NCI-H2227 (cell line): Measurements from ENCODE around the gene NPFF.

Source experiments
- DNase-seq: peaks from one replicate; lab custom pipeline; 2025; ENCODE audit not compliant: unreplicated experiment; lab: John Stamatoyannopoulos, UW

NPFF gene

DNA sequence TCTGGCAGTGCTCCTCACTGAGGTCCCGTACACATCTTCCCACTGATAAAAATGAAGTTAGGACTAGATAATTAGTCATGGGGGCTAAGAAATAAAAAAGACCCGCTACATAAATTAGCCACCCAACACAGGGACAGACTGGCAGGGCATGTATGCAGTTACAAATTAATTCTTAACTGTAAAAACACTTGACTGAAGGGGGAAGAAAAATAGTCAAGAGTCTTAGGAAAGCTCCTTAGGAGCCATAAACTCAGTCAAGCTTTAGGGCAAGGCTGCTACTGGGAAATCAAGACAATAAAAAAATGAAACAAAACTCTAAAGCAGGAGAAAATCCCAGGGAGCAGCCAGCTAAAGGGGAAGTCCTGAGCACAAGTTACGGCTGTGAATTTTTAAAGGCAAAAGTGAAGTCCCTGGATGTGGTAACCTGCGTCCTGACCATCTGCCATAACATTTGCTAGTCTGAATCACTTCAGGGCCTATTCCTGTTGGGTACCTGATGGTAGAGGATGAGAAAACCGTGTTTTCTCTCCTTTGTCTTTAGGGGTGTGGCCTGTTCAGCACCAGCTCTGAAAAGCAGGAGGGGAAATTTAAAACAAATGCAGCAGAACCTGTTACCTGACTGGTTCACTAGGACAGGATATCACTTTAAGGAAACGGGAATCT, 7.5 kb upstream of the NPFF start:
- no peak for DNase-seq

DNA sequence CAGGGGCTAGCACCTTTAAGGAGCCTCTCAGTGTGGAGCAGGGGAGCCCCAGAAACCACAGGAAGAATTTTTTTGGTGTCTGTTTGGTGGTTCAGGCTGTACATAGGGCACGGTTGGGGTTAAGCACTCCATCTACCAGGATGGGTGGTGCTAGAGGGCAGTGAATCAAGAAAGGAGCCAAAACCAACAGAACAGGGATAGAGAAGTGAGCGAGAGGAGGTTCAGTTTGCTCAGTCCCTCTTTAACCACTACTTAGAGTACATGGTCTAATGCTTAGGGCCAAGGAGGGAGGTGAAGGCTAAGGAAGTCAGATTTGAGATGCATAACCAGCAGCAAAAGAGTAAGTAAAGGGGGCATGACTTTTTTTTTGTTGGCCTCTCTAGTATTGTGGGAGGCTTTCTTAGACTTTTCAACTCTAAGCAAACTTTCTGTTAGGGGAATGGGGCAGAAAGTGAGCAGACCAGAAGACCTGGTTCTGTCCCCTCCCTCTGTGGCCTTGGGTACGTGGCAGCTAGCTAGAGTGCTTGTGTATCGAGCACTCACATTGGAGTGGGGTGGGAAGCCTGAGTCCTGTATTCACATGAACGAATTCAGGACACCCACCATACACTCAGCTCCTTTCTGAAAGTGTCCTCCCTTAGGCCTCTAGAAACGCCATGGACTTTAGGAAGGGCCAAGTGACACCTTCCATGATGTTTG, 6.6 kb upstream of the NPFF start:
- DNase-seq = no peak

DNA sequence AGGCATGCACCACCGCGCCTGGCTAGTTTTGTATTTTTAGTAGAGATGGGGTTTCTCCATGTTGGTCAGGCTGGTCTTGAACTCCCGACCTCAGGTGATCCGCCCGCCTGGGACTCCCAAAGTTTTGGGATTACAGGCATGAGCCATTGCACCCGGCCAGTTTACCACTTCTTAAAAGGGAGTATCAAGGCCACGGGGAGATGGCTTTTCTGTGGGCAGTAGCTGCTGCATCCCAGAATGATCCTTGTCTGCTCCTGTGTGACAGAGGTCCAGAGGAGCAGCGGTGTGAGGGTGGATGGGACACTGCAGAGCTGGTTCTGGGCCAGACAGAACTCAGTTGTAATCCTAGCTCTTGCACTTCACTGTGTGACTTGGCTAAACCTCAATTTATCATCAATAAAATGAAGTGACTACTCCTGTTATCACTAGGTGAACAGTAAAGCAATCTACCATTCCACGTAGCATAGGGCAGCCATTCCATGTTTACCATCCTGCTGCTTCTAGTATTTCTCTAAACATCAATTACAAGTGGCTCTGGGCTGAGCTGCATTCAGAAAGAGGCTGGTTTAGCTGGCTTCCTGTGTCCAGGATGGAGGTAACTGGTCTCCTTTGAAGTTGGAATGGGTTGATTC, 3.0 kb upstream of the NPFF start:
- no peak for DNase-seq

GRCh38 chr12:53508534-53509170, 1.4 kb upstream of the NPFF start:
- DNase-seq = peak; percentile 85

- no peak for DNase-seq
Observed at GRCh38 chr12:53507603-53507885, 260 bp upstream of the NPFF start.

GRCh38 chr12:53506450-53506785, 866 bp downstream of the NPFF start:
- no peak for DNase-seq

- no peak for DNase-seq
Observed at GRCh38 chr12:53505555-53506449, 1.5 kb downstream of the NPFF start.

- no peak for DNase-seq
Observed at GRCh38 chr12:53505086-53505485, 2.2 kb downstream of the NPFF start.

GRCh38 chr12:53504004-53504920, 3.0 kb downstream of the NPFF start:
- DNase-seq = no peak

GRCh38 chr12:53502983-53503728, 4.1 kb downstream of the NPFF start:
- DNase-seq = no peak

- no peak for DNase-seq
Observed at GRCh38 chr12:53502331-53502730, 5.0 kb downstream of the NPFF start.

GRCh38 chr12:53501615-53502181, 5.6 kb downstream of the NPFF start:
- no peak for DNase-seq

DNA sequence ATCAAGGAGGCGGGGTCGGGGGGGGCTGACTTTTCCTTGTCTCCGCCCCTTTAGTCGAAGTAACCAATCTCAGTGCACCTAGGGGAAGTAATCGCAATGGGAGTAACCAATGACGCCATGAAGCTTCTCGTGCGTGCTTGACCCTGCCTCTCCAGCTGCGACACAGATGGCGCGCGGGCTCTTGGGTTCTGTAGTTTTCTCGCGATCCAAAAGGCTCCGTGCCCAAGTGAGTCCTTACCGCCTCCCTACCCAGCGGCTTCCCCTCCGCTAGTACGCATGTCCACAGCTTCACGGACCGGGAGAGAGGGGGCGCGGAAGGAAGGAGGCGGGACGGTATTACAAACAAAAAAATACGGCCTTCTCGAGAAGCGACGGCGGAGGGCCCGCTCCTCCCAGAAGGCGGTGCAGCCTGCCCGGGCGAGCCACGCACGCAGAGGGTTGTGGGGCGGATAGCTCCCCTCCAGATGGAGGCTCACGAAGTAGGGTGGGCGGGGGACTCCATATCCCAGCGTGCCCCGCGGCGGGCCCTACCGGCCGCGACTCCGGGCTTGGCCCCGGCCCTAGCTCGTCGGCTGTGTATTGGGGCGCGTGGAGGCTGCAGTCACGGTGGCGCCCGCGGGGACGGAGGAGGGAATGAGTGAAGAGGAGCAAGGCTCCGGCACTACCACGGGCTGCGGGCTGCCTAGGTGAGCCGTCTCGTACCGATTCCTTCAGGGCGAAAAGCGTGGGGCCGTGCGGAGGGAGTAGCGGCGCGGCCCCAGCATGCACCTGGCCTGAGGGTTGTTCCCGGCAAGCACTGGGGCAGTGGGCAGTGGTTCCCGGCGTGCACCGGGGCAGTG, 6.3 kb downstream of the NPFF start, which contains the start of gene TARBP2:
TARBP2 (plus strand) TSS at position 508 of the 839 bp plus-strand sequence; CDS start at position 634, 126 bp downstream.
- DNase-seq = peak; percentile 97

- DNase-seq = peak; percentile 47
Observed at GRCh38 chr12:53500142-53500775, 7.0 kb downstream of the NPFF start.

GRCh38 chr12:53499266-53500141, 7.8 kb downstream of the NPFF start, which contains the start of gene MAP3K12:
Gene MAP3K12 (minus strand): TSS chr12:53499458. CDS start chr12:53487391, 12,067 bp downstream.
- DNase-seq = peak; percentile 75

GRCh38 chr12:53498235-53498630, 9.1 kb downstream of the NPFF start:
- no peak for DNase-seq
